CD4-positive, alpha-beta T cell treated with Interleukin-15 for 1 hour (primary cell): ENCODE results near the gene EPO.
A peak's percentile ranks its signal among the peaks of the same experiment; 100 is the strongest.
"Not testable (repeated sequence)": the region's sequence is repeated elsewhere in the genome, so short reads cannot be mapped to it uniquely, and the experiment has no call there.

Experiments
- DNase-seq: peaks from one replicate; pipeline ENCODE4 v3.0.0-alpha.2; 2020

EPO gene

DNA sequence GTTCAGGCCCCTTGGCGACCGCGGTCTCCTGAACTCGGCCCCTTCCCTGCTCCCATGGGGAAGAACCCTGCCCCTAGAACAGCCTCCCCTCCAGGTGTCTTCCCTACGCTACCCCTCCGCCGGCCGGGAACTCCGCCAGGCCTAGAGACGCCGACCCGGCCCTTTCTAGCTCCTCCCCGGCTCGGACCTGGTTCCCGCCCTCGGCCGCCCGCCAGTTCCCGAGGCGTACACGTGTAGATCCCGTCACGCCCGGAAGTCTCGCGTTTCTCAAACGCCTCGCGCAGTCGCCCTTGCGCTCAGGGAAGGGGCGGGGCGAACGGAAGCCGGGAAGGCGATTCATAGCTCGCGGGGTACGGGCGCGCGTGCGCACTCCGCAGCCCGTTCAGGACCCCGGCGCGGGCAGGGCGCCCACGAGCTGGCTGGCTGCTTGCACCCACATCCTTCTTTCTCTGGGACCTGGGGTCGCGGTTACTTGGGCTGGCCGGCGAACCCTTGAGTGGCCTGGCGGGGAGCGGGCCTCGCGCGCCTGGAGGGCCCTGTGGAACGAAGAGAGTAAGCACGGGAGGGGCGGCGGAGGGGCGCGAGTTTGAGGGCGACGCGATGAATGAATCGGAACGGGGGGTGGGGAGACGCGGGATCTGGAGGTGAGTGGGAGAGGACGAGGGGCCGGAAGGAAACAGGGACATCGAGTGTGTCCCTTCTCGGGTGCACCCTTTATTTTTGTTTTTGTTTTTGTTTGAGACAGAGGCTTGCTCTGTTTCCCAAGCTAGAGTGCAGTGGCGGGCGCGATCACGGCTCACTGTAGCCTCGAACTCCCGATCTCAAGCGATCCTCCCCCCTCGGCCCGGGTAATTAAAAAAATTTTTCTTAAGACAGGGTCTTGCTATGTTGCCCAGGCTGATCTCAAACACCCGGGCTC lies 14.3 kb upstream of the EPO start, which contains the start of gene POP7:
Gene POP7, plus strand, starts transcription at position 369 of the 919 bp plus-strand sequence. CDS start 710 bp downstream, outside the sequence.
- DNase-seq: peak; percentile 97

DNA sequence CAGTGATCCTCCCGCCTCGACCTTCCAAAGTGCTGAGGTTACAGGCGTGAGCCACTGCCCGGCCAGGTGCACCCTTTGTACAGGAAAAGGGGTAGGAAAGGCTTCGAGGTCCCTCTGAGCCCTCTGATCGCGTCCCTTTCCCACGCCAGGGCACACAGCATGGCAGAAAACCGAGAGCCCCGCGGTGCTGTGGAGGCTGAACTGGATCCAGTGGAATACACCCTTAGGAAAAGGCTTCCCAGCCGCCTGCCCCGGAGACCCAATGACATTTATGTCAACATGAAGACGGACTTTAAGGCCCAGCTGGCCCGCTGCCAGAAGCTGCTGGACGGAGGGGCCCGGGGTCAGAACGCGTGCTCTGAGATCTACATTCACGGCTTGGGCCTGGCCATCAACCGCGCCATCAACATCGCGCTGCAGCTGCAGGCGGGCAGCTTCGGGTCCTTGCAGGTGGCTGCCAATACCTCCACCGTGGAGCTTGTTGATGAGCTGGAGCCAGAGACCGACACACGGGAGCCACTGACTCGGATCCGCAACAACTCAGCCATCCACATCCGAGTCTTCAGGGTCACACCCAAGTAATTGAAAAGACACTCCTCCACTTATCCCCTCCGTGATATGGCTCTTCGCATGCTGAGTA lies 13.5 kb upstream of the EPO start:
- no peak for DNase-seq

DNA sequence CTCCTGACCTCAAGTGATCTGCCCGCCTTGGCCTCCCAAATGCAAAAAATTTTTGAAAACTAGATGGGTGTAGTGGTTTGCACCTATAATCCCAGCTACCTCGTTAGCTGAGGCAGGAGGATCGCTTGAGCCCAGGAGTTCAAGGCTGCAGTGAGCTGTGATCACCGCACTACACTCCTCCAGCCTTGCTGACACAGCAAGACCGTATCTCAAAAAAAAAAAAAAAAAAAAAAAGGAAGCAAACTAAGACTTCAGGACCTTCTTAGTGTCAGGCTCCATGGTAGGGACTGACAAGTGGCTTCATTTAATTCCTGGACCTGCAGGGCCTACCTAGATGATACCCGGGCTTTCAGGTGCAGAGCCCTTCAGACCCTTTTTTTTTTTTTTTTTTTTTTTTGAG lies 11.9 kb upstream of the EPO start:
- DNase-seq: no peak

DNA sequence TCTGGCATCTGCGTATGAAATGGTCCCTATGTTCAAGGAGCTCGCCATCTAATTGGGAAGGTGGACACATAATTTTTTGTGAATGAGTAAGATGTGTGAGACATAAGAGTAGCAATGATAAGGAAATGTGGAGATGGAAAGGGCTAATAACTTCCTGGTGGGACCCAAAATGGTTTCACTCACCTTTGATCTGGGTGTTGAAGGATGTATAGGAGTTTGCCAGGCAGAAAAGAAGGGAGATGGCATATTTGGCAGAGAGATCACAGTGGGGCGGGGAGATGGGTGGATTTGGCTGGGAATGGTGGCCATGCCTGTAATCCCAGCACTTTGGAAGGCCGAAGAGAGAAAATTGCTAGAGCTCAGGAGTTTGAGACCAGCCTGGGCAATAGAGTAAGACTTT lies 9.8 kb upstream of the EPO start:
- DNase-seq: no peak

DNA sequence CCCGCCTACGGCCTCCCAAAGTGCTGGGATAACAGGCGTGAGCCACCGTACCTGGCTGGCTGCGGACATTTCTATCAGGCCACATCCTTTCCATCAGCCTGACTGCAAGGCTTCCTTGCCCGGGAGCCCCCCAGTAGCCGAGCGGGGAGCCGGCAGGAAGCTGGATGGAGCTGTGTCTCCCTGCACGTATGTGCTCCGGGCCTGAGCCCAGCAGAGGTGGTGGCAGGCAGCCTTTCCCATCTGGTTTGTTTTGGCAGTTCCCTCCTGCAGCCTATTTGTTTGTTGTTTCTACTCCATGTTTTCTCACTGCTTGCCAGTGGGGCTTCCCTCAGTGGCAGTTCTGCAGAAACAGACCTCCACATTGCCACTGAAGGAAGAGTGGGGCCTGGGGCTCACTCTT lies 8.9 kb upstream of the EPO start:
- no peak for DNase-seq

DNA sequence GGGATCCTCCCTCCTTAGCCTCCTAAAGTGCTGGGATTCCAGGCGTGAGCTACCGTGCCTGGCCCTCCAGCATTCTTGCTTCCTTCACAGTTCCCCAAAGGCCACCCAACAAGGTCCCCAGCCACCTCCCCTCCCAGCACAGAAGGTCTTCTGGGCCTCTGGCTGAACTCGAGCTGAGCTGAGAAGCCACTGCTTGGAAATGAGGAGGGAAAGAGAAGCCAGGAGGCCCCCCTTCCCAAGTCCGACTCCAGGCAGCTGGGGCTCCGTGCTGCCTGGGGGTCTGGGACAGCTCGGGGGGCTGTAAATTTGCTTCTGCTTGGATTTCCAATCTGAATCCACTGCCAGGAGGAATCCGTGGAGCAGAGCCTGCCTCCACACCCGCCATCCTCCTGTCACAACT lies 5.5 kb upstream of the EPO start:
- no peak for DNase-seq

DNA sequence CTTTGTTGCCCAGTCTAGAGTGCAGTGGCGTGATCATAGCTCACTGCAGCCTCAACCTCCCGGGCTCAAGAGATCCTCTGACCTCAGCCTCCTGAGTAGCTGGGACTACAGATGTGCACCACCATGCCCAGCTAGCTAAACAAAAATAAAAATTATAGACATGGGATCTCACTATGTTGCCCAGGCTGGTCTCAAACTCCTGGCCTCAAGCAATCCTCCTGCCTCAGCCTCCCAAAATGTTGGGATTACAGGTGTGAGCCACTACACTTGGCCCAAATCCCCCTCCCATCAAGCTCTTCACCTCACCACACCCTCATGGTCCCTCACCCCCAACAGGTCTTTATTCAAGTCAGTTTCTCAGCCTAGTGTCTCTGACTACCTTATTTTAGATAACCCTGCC lies 3.2 kb upstream of the EPO start:
- not testable (repeated sequence) for DNase-seq

DNA sequence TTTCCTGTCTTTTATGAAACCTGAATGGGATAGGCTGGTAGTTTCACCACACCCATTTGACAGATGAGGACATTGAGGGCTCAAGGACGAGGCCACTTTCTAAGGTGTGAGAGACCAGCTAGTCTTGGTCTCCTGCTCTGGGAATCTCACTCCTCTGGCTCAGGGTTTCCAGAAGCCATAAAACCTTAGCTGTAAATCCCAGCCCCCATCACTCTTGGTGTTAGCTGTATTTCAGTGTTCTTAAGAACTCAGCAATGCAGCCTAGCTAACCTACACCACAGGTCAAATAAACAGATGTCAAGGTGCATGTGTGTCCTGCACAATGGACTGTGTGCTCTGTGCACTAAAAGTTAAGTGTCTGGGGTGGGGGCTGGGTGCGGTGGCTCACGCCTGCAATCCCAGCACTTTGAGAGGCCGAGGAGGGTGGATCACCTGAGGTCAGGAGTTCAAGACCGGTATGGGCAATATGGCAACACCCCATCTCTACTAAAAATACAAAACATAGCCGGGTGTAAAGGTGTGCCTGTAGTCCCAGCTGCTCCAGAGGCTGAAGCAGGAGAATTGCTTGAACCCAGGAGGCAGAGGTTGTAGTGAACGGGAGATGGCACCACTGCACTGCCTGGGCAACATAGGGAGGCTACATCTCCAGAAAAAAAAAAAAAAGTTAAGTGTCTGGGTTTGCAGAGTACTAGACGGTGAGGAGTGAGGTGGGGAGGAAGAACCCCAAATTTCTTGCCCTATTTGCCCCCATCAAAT lies 567 bp upstream of the EPO start:
- no peak for DNase-seq

DNA sequence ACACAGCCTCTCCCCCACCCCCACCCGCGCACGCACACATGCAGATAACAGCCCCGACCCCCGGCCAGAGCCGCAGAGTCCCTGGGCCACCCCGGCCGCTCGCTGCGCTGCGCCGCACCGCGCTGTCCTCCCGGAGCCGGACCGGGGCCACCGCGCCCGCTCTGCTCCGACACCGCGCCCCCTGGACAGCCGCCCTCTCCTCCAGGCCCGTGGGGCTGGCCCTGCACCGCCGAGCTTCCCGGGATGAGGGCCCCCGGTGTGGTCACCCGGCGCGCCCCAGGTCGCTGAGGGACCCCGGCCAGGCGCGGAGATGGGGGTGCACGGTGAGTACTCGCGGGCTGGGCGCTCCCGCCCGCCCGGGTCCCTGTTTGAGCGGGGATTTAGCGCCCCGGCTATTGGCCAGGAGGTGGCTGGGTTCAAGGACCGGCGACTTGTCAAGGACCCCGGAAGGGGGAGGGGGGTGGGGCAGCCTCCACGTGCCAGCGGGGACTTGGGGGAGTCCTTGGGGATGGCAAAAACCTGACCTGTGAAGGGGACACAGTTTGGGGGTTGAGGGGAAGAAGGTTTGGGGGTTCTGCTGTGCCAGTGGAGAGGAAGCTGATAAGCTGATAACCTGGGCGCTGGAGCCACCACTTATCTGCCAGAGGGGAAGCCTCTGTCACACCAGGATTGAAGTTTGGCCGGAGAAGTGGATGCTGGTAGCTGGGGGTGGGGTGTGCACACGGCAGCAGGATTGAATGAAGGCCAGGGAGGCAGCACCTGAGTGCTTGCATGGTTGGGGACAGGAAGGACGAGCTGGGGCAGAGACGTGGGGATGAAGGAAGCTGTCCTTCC lies 620 bp downstream of the EPO start:
- no peak for DNase-seq

DNA sequence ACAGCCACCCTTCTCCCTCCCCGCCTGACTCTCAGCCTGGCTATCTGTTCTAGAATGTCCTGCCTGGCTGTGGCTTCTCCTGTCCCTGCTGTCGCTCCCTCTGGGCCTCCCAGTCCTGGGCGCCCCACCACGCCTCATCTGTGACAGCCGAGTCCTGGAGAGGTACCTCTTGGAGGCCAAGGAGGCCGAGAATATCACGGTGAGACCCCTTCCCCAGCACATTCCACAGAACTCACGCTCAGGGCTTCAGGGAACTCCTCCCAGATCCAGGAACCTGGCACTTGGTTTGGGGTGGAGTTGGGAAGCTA lies 1.2 kb downstream of the EPO start:
- DNase-seq: no peak

DNA sequence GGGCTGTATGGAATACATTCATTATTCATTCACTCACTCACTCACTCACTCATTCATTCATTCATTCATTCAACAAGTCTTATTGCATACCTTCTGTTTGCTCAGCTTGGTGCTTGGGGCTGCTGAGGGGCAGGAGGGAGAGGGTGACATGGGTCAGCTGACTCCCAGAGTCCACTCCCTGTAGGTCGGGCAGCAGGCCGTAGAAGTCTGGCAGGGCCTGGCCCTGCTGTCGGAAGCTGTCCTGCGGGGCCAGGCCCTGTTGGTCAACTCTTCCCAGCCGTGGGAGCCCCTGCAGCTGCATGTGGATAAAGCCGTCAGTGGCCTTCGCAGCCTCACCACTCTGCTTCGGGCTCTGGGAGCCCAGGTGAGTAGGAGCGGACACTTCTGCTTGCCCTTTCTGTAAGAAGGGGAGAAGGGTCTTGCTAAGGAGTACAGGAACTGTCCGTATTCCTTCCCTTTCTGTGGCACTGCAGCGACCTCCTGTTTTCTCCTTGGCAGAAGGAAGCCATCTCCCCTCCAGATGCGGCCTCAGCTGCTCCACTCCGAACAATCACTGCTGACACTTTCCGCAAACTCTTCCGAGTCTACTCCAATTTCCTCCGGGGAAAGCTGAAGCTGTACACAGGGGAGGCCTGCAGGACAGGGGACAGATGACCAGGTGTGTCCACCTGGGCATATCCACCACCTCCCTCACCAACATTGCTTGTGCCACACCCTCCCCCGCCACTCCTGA lies 2.4 kb downstream of the EPO start:
- DNase-seq: no peak

DNA sequence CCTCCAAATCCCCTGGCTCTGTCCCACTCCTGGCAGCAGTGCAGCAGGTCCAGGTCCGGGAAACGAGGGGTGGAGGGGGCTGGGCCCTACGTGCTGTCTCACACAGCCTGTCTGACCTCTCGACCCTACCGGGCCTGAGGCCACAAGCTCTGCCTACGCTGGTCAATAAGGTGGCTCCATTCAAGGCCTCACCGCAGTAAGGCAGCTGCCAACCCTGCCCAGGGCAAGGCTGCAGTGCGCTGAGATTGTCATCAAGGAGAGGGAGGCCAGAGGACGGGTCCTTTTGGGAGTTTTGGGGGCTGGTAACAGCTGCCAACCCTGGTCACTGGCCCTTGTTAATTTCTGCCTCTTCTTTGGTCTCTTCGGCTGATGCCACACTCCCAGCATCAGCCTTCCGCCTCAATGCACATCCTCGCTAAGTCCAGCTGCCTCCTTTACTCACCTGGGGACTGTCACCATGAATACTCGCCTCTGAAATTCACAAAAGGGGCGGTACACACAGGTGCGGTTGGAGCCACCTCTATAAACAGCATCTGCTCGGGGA lies 3.5 kb downstream of the EPO start:
- no peak for DNase-seq

DNA sequence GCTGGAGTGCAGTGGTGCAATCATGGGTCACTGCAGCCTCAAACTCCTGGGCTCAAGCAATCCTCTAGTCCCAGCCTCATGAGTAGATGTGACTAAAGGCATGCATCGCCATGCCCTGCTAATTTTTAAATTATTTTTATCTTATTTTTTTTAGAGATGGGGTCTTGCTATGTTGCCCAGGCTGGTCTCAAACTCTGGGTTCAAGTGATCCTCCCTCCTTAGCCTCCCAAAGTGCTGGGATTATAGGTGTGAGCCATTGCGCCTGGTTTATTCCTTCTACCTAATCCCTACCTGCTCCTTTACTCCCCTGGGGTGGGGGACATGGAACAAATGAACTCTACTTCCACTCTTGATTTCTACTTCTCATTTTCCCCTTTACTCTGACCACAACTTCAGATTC lies 4.1 kb downstream of the EPO start:
- not testable (repeated sequence) for DNase-seq

DNA sequence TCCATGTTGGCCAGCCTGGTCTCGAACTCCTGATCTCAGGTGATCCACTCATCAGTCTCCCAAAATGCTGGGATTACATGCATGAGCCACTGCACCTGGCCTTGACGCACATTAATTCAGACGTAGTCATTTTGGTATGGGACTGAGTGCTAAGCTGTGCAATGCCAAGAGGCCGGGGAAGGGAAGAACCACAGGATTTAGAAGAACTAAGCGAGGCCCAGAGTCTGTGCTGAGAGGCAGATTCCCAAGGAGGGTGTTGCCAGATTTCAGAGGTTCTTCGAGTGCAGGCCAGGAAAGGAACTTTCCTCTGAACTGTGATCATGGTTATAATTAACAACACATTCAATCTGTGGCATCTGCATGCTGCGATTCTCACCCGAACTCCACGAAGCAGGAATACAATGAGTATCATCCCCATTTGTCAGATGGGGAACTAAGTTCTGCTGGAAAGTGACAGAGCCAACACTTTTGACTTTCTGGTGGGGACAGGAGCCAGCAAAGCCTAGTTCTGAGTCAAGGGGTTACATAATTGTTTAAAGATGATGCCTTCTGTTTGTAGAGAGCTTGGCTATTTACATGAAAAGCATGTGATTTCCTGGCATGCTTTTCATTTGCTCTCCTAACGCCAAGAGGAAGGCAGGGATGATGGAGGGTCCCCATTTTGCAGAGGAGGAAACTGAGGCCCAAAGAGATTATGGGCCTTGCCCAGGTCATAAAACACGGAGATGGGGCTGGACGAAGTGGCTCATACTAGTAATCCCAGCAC lies 6.9 kb downstream of the EPO start:
- DNase-seq: no peak

DNA sequence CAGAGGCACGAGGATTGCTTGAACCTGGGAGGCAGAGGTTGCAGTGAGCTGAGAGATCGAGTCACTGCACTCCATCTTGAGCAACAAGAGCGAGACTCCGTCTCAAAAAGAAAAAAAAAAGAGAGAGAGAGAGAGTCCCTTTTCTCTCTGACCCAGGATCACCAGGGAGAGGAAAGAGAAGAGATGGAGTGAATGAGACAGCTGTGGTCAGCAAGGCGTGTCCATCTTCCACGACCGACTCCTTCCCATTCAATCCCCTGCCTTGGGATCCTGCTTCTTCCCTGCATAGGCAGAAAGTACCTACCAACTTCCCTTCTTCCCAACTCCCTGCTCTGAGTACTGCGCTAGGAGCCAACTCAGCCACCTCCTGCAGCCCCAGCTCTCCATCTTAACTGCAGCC lies 7.9 kb downstream of the EPO start:
- no peak for DNase-seq

DNA sequence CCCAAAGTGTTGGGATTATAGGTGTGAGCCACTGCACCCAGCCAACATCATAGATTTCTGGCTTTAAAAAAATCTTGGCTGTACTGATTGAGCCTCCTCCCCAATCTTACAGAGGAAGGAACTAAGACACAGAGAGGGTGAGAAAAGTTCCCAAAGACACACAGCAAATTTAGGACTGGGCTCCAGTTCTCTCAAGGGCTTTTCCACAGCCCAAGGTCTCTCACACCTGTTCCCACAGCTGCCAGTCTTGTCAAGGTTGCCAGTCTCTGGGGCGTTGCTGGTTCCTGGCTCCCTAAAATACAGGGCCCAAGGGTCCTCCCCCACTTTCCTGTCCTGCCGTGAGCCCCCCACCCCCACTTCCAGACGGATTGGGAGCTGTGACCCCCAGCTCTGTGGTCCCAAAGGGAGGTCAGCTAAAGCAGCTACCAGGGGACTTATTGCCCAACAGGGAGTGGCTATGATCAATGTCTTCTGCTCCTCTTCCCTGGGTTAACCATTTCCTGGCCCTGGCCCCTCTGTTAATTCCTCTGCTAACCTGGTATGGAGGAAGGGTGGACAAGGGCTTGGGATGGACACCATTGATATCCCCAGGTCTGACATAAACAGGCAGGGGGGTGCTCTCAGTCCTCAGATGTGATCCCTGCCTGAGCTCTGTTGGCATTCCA lies 10.0 kb downstream of the EPO start:
- no peak for DNase-seq

DNA sequence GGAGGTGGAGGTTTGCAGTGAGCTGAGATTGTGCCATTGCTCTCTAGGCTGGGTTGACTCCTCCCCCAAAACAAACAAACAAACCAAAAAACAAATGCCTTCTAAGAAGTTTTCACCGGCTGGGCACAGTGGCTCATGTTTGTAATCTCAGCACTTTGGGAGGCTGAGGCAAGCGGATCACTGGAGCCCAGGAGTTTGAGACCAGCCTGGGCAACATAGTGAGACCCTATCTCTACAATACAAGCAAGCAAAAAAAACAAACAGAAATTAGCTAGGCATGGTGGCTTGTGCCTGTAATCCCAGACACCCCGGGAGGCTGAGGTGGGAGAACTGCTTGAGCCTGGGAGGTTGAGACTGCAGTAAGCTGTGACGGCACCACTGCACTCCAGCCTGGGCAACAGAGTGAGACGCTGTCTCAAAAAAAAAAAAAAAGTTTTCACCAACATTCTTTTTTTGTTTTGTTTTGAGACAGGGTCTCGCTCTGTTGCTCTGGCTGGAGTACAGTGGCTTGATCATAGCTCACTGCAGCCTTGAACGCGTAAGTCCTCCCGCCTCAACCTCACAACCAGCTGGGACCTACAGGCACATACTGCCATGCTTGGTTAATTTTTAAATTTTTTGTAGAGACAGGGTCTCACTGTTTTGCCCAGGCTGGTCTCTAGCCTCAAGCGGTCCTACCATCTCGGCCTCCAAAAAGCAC lies 11.8 kb downstream of the EPO start:
- DNase-seq: no peak

DNA sequence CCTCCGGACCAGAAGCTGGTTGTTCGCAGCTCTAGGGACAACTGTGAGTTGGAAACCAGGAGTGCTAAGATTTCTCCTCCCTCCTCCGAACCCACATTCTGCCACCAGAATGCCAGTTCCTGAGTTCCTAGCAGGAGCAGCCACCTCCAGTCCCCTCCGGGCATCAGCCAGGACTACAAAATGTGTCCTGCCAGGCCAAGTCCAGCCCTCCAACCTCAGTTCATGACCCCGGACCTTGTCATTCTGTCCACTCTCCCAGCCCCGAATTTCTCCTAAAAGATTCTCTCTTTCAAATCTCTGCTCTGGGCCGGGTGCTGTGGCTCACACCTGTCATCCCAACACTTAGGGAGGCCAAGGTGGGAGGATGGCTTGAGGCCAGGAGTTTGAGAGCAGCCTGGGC lies 15.5 kb downstream of the EPO start:
- DNase-seq: no peak

DNA sequence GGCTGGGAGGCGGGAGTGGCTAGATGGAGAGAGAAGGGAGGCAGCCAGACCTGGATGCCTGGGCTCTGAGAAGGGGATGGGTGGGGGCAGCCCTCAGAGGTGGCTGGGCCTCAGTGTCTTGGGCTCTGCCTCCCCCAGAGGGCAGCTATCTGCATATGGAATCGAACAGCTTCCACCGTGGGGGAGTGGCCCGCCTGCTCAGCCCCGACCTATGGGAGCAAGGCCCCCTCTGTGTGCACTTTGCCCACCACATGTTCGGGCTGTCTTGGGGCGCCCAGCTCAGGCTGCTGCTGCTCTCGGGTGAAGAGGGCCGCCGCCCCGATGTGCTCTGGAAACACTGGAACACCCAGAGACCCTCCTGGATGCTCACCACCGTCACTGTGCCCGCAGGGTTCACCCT lies 16.4 kb downstream of the EPO start:
- no peak for DNase-seq

DNA sequence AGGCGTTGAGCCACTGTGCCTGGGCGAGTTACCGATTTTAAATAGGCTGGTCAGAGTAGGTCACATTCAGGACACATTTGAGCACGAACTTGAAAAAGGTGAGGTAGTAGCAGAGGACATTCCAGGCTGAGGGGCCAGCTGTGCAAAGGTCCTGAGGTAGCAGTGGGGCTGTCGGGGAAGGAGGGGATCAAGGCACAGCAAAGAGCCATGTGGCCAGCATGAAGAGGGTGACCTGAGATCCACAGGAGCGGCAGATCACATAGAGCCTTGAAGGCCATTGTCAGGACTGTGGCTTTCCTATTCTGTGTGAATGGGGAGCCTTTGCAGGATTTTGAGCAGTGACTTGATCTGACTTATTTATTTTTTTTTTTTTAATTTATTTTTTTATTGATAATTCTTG lies 19.7 kb downstream of the EPO start:
- DNase-seq: no peak
